IPS-NIHi7 (cell line): Measurements from ENCODE around the gene LSM3.
"Not testable (repeated sequence)": the region's sequence is repeated elsewhere in the genome, so short reads cannot be mapped to it uniquely, and the experiment has no call there.

ENCODE experiments used
- DNase-seq: peaks from one replicate; pipeline ENCODE4 v3.0.0; 2012; ENCODE audit warnings: mixed read lengths; ENCODE audit errors: extremely low spot score

Gene LSM3

GRCh38 chr3:14222457-14222856 is 43.8 kb downstream of the LSM3 start:
- no peak for DNase-seq

GRCh38 chr3:14222900-14223594 is 44.4 kb downstream of the LSM3 start:
- no peak for DNase-seq

- peak; percentile 1 for DNase-seq
These were observed 45.0 kb downstream of the LSM3 start for GRCh38 chr3:14223595-14223994.

GRCh38 chr3:14224895-14225294 is 46.3 kb downstream of the LSM3 start:
- peak; percentile 1 for DNase-seq

GRCh38 chr3:14225421-14225820 is 46.8 kb downstream of the LSM3 start:
- DNase-seq, result no peak

GRCh38 chr3:14226351-14226750 is 47.7 kb downstream of the LSM3 start:
- DNase-seq, result not testable (repeated sequence)

- DNase-seq, result no peak
These were observed 49.2 kb downstream of the LSM3 start for GRCh38 chr3:14227856-14228255.

GRCh38 chr3:14228681-14229470 is 50.3 kb downstream of the LSM3 start:
- no peak for DNase-seq

- DNase-seq, result not testable (repeated sequence)
These were observed 51.1 kb downstream of the LSM3 start for GRCh38 chr3:14229695-14230094.

- no peak for DNase-seq
These were observed 52.1 kb downstream of the LSM3 start for GRCh38 chr3:14230729-14231128.

- DNase-seq, result no peak
These were observed 52.8 kb downstream of the LSM3 start for GRCh38 chr3:14231145-14231990.

- no peak for DNase-seq
These were observed 53.4 kb downstream of the LSM3 start for GRCh38 chr3:14231998-14232501.

GRCh38 chr3:14234251-14235002 is 55.8 kb downstream of the LSM3 start:
- DNase-seq, result no peak

- no peak for DNase-seq
These were observed 56.6 kb downstream of the LSM3 start for GRCh38 chr3:14235003-14235911.

GRCh38 chr3:14235912-14236295 is 57.3 kb downstream of the LSM3 start:
- DNase-seq, result no peak

- no peak for DNase-seq
These were observed 58.3 kb downstream of the LSM3 start for GRCh38 chr3:14236902-14237301.

GRCh38 chr3:14237457-14237856 is 58.8 kb downstream of the LSM3 start:
- no peak for DNase-seq

- no peak for DNase-seq
These were observed 59.7 kb downstream of the LSM3 start for GRCh38 chr3:14238356-14238755.

- no peak for DNase-seq
These were observed 60.3 kb downstream of the LSM3 start for GRCh38 chr3:14238930-14239329.

- no peak for DNase-seq
These were observed 61.3 kb downstream of the LSM3 start for GRCh38 chr3:14239940-14240339.
